Transverse colon (tissue), 3 donors: Measurements from ENCODE around the gene LARGE1.

Source experiments
- POLR2A ChIP-seq: fragments of 450-650 bp; IDR thresholded peaks from one replicate; pipeline ENCODE4 v1.6.1; 2016; ENCODE audit warnings: antibody characterized with exemption, mild to moderate bottlenecking, moderate library complexity
- POLR2AphosphoS5 ChIP-seq, 3 donors: sonication (generic); formaldehyde crosslinking; IDR thresholded peaks; one replicate each; pipeline ENCODE4 v1.6.1; 2016; ENCODE audit warnings: antibody characterized with exemption in 3 of 3

DNA sequence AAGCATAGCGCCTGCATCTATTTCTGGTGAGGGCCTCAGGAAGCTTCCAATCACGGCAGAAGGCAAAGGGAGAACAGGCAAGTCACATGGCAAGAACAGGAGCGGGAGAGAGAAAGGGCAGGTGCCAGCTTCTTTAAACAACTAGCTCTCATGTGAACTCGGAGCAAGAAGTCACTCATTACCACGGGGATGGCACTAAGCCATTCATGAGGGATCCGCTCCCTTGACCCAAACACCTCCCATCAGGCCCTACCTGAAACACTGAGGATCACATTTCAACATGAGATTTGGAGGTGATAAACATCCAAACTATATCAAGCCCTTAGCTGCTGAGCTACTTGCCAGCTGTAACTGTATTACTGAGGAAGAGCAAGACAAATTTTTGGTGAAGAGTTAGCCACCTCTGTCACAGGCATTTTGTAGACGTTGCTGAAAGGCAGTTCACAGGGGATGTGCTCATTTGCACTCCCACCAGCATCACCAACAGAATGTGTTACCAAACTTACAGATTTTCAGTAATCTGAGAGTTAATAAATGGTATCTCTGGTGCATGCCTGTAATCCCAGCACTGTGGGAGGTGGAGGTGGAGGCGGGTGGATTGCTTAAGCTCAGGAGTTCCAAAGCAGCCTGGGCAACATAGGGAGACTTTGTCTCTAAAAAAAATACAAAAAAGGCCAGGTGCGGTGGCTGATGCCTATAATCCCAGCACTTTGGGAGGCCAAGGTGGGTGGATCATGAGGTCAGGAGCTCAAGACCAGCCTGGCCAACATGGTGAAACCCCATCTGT, 398.2 kb downstream of the LARGE1 start:
- no peak for TF ChIP-seq POLR2AphosphoS5 (IDR thresholded peaks at IDR 0.05)
- no peak for TF ChIP-seq POLR2A
